ENCODE data around the gene C22orf15. TPM values are rescaled to one million over a fixed set of nuclear protein-coding genes. Genes with fewer than 3 reads are reported as not detected.
A peak's percentile ranks its signal among the peaks of the same experiment; 100 is the strongest.

C22orf15 gene
- total RNA-seq (under 1 TPM in 1 of 4 donors, not detected in 3; 0.34 TPM), polyA plus RNA-seq (under 1 TPM in 1 of 3 donors, not detected in 2; 0.04 TPM)
- long read RNA-seq, donor 1 = 0 reads
- long read RNA-seq, donor 2 = 0 reads

GRCh38 chr22:23762842-23763578 lies at the start of gene C22orf15:
Gene C22orf15 (plus strand): TSS chr22:23762990. CDS start chr22:23763307, 317 bp downstream.
- peak within 1 kb of the TSS; percentile 46 for H3K27ac ChIP-seq
- peak in 1 of 2 donors; percentile 62 for DNase-seq
- no peaks in the 10 kb centered on the region for H3K27me3 ChIP-seq (ENCODE audit: insufficient read depth in 3 of 3, low read length in 2 of 3)
- intact Hi-C loops (cut with DNase I) = no loop called here
- H3K9me3 ChIP-seq = no peaks in the 10 kb centered on the region
- 50 to 57% (median 56%) methylated on average over 22 to 23 of the region's 23 CpGs for WGBS, 3 donors
- peaks cover 0 to 20% of the 10 kb centered on the region in 2 donors for H3K36me3 ChIP-seq (ENCODE audit: insufficient read depth in 1 of 2, low read depth in 1 of 2)
- no peak within 1 kb of the TSS for H3K4me3 ChIP-seq
- no peak for TF ChIP-seq CTCF (IDR thresholded peaks at IDR 0.05)
- H3K4me1 ChIP-seq = peaks cover 24% of the 10 kb centered on the region
- ATAC-seq = no peak

GRCh38 chr22:23713696-23714595 lies 48.8 kb upstream of the C22orf15 start:
- DNase-seq (no peak), ATAC-seq (no peak)
- H3K9me3 ChIP-seq = no peaks in the 10 kb centered on the region
- intact Hi-C loops (cut with DNase I) = no loop called here
- no peak for TF ChIP-seq CTCF (IDR thresholded peaks at IDR 0.05)
- H3K4me3 ChIP-seq = no peak overlapping the region
- no peaks in the 10 kb centered on the region for H3K27me3 ChIP-seq (ENCODE audit: insufficient read depth in 3 of 3, low read length in 2 of 3)
- H3K27ac ChIP-seq = no peak overlapping the region
- peaks cover 3 to 58% of the 10 kb centered on the region in 2 donors for H3K36me3 ChIP-seq (ENCODE audit: insufficient read depth in 1 of 2, low read depth in 1 of 2)
- H3K4me1 ChIP-seq = peaks cover 3% of the 10 kb centered on the region
- WGBS, 3 donors = 89 to 96% (median 94%) methylated on average over 28 of the region's 28 CpGs

- ATAC-seq (peak in 2 of 4 donors; percentile 12 to 17), DNase-seq (no peak)
- H3K36me3 ChIP-seq (ENCODE audit: insufficient read depth in 1 of 2, low read depth in 1 of 2) = peaks cover 3 to 49% of the 10 kb centered on the region in 2 donors
- H3K4me3 ChIP-seq = no peak overlapping the region
- H3K4me1 ChIP-seq = peaks cover 3% of the 10 kb centered on the region
- intact Hi-C loops (cut with DNase I) = loop anchor here in 1 of 2 donors (5.0 kb wide), 1 partner anchor 33 kb away; no protein-coding TSS in a partner anchor
- no peak overlapping the region for H3K27ac ChIP-seq
- H3K9me3 ChIP-seq = no peaks in the 10 kb centered on the region
- 80 to 84% (median 82%) methylated on average over 23 of the region's 23 CpGs for WGBS, 3 donors
- no peak for TF ChIP-seq CTCF (IDR thresholded peaks at IDR 0.05)
- no peaks in the 10 kb centered on the region for H3K27me3 ChIP-seq (ENCODE audit: insufficient read depth in 3 of 3, low read length in 2 of 3)
Observed at GRCh38 chr22:23714596-23715578, 47.9 kb upstream of the C22orf15 start.

- H3K27ac ChIP-seq = peak overlapping the region; percentile 85
- WGBS, 3 donors = 80 to 82% (median 81%) methylated on average over 18 of the region's 18 CpGs
- DNase-seq = no peak
- no peaks in the 10 kb centered on the region for H3K9me3 ChIP-seq
- no peak for TF ChIP-seq CTCF (IDR thresholded peaks at IDR 0.05)
- peak overlapping the region; percentile 98 for H3K4me3 ChIP-seq
- H3K27me3 ChIP-seq (ENCODE audit: insufficient read depth in 3 of 3, low read length in 2 of 3) = no peaks in the 10 kb centered on the region
- no peak for ATAC-seq
- intact Hi-C loops (cut with DNase I) = loop anchor here in 1 of 2 donors (5.0 kb wide), 1 partner anchor 34 kb away; no protein-coding TSS in a partner anchor
- peaks cover 3 to 39% of the 10 kb centered on the region in 2 donors for H3K36me3 ChIP-seq (ENCODE audit: insufficient read depth in 1 of 2, low read depth in 1 of 2)
- peaks cover 3% of the 10 kb centered on the region for H3K4me1 ChIP-seq
Observed at GRCh38 chr22:23715806-23716375, 46.9 kb upstream of the C22orf15 start.
